ENCODE results near the gene ANKRD33B. TPM values are rescaled to one million over a fixed set of nuclear protein-coding genes. Genes with fewer than 3 reads are reported as not detected.

ANKRD33B gene
- total and polyA plus RNA-seq, 9 of the 15 experiments (the other 6 are each of a cell fraction or from before 2014, with no cell fraction given), result 0.10 to 1.7 (median 0.40) TPM

- POLR2A ChIA-PET, result interaction anchor here (0.7 kb wide), 1 partner anchor 28 kb away, joined by 3 read pairs; no protein-coding TSS in a partner anchor
Measured at GRCh38 chr5:10562201-10563109, 1.4 kb upstream of the ANKRD33B start.

More at GRCh38 chr5:10562201-10563109, 1.4 kb upstream of the ANKRD33B start:
- Histone ChIP-seq H3K27ac (ENCODE audit: extremely low read depth, low read depth, low read length) (no peak overlapping the region), H3K4me2 (ENCODE audit: insufficient read depth, low read length) (no peak overlapping the region), H3K36me3 (ENCODE audit: control insufficient read depth, insufficient read depth, low read length) (no peaks in the 10 kb centered on the region), H2AFZ (ENCODE audit: low read depth, low read length) (no peak overlapping the region), H4K20me1 (replicated peaks; ENCODE audit: control insufficient read depth, insufficient read depth, low read length) (peaks cover 12% of the 10 kb centered on the region), H3K9me1 (ENCODE audit: control insufficient read depth, insufficient read depth, low read length) (no peaks in the 10 kb centered on the region), H3K27me3 (ENCODE audit: control insufficient read depth in 2 of 2, insufficient read depth in 2 of 2, low read length in 2 of 2) (peaks cover 22 to 58% of the 10 kb centered on the region in 2 experiments; a peak in 4 of 5 replicates), H3K4me1 (replicated peaks in 1 of 2; ENCODE audit: control insufficient read depth in 2 of 2, insufficient read depth in 2 of 2, low read length in 2 of 2) (peaks cover 0 to 31% of the 10 kb centered on the region in 2 experiments; a peak in 2 of 5 replicates), H3K79me2 (ENCODE audit: control insufficient read depth, insufficient read depth, low read length) (no peaks in the 10 kb centered on the region), H3K9ac (ENCODE audit: insufficient read depth in 1 of 2, low read depth in 2 of 2, low read length in 2 of 2) (no peak overlapping the region), H3K4me3 (no peak overlapping the region), H3K9me3 (replicated peaks; ENCODE audit: control insufficient read depth, insufficient read depth, low read depth, low read length) (no peaks in the 10 kb centered on the region)
- ATAC-seq, result no peak
- in situ Hi-C loops (cut with MboI) (no loop called here), intact Hi-C loops (cut with micrococcal nuclease) (no loop called here)
- DNase-seq (ENCODE audit: extremely low read depth in 1 of 4, low spot score in 3 of 4), result peak in 1 of 4 experiments; percentile 19
- BruUV-seq (replicated peaks), result no TSS peak
- CTCF ChIA-PET (ENCODE audit: low intra/inter-chr PET ratio), result no interaction called here
- 66% methylated on average over 35 of the region's 45 CpGs for WGBS (ENCODE audit: insufficient coverage, low coverage, missing lambda C conversion rate)
- no peak for FAIRE-seq
- TF ChIP-seq HMGN3 (IDR thresholded peaks at IDR 0.05; ENCODE audit: borderline replicate concordance, extremely low read depth, insufficient read length, low read depth, low read length) (peak; percentile 27), SPI1 (IDR thresholded peaks at IDR 0.05; ENCODE audit: borderline replicate concordance, low read depth, low read length) (peak; percentile 42; the same call in 1 of the 2 replicates), HINFP (tag; conservative IDR thresholded peaks at IDR 0.05; ENCODE audit: low read depth) (no peak)

Data from K562 (cell line).